Naive thymus-derived CD8-positive, alpha-beta T cell (primary cell): ENCODE results near the gene NAPSA. TPM values are rescaled to one million over a fixed set of nuclear protein-coding genes. Genes with fewer than 3 reads are reported as not detected.

Experiments
- ATAC-seq, 2 donors: fragments of 150-1000 bp; cut with Tn5 transposase in 1 of 2; sonication (Bioruptor Pico), chemical (Tn5 transposase) in 1 of 2; 1 replicate in 1 of 2; 2 replicates in 1 of 2; pipeline ENCODE4 v1.10.0; 2021; ENCODE audit warnings: mild to moderate bottlenecking in 2 of 2, moderate library complexity in 2 of 2
- POLR2A ChIA-PET: fragments of 350-600 bp; sonication (Branson Sonifier 250); formaldehyde crosslinking; loops from one replicate; lab custom pipeline; 2021; ENCODE audit warnings: antibody characterized with exemption; lab: Charles Lee
- DNase-seq, 10 donors: peaks; one replicate each; pipeline versions ENCODE4 v3.0.0 to v3.0.0-alpha.2; 2020 to 2022
- H3K27ac Mint-ChIP-seq, 10 donors: one replicate each; pipeline ENCODE4 v1.8.0; 2020 to 2022; ENCODE audit warnings: mild to moderate bottlenecking in 10 of 10, mixed read lengths in 10 of 10, moderate library complexity in 4 of 10, inconsistent platforms in 1 of 10
- H3K27me3 Mint-ChIP-seq, 5 donors: one replicate each; pipeline ENCODE4 v1.8.0; 2021 to 2022; ENCODE audit warnings: mixed read lengths in 5 of 5
- H3K36me3 Mint-ChIP-seq, 3 donors: one replicate each; pipeline ENCODE4 v1.8.0; 2020 to 2022; ENCODE audit warnings: mixed read lengths in 3 of 3, mild to moderate bottlenecking in 2 of 3, inconsistent platforms in 1 of 3
- H3K4me1 Mint-ChIP-seq, 4 donors: one replicate each; pipeline ENCODE4 v1.8.0; 2021 to 2022; ENCODE audit warnings: mixed read lengths in 4 of 4
- H3K4me3 Mint-ChIP-seq, 10 donors: one replicate each; pipeline ENCODE4 v1.8.0; 2020 to 2022; ENCODE audit warnings: mild to moderate bottlenecking in 10 of 10, mixed read lengths in 10 of 10, moderate library complexity in 6 of 10, inconsistent platforms in 1 of 10
- H3K9me3 Mint-ChIP-seq, 9 donors: one replicate each; pipeline ENCODE4 v1.8.0; 2020 to 2022; ENCODE audit warnings: mixed read lengths in 9 of 9, mild to moderate bottlenecking in 3 of 9, inconsistent platforms in 1 of 9, moderate library complexity in 1 of 9
- polyA plus RNA-seq, 3 donors: library from polyadenylated mRNA; unstranded; fragments of 300-500 nt; fragmentation: Illumina TruSeq; gene quantifications; one replicate each; pipeline ENCODE4 v1.2.3, GENCODE V29; 2021
- total RNA-seq, 8 experiments: library from RNA in 2 of 8; stranded (reverse) in 2 of 8; gene quantifications; one replicate each; pipeline ENCODE4 v1.2.3 and lab custom pipeline; 2021 to 2026

NAPSA gene
- total RNA-seq (1 to 10 TPM; 6.4 to 9.7 TPM), polyA plus RNA-seq (1 to 10 TPM in 2 of 3 donors, under 1 TPM in 1; 0.37 to 2.0 (median 1.3) TPM), total RNA-seq (lab: John Stamatoyannopoulos, UW) (1.4 to 5.2 (median 3.3) reads per million in 6 experiments)

- POLR2A ChIA-PET = interaction anchor here (1.6 to 1.9 kb wide), 2 partner anchors 10 to 13 kb away, joined by 4 to 7 read pairs; partner anchors contain the start of gene NR1H2
- no peaks in the 10 kb centered on the region for H3K9me3 Mint-ChIP-seq
- no peak for DNase-seq
- peak within 1 kb of the TSS; percentile 58 to 94 (median 87) for H3K27ac Mint-ChIP-seq
- no peak for ATAC-seq
- no peaks in the 10 kb centered on the region for H3K36me3 Mint-ChIP-seq
- peaks cover 32 to 71% (median 68%) of the 10 kb centered on the region in 4 donors for H3K4me1 Mint-ChIP-seq
- peaks cover 0 to 2% (median 0%) of the 10 kb centered on the region in 5 donors for H3K27me3 Mint-ChIP-seq
- peak within 1 kb of the TSS; percentile 26 to 84 (median 72) for H3K4me3 Mint-ChIP-seq
Observed at GRCh38 chr19:50365434-50366306, at the start of gene NAPSA. Gene NAPSA (minus strand): TSS chr19:50365639. CDS start chr19:50365621, 18 bp downstream.

GRCh38 chr19:50413531-50413930 lies 48.1 kb upstream of the NAPSA start:
- peaks cover 0 to under 1% (median 0%) of the 10 kb centered on the region in 5 donors for H3K27me3 Mint-ChIP-seq
- DNase-seq = no peak
- H3K4me3 Mint-ChIP-seq = no peak overlapping the region
- POLR2A ChIA-PET = interaction anchor here (0.8 kb wide), 1 partner anchor 1337 kb away, joined by 3 read pairs; no protein-coding TSS in a partner anchor
- no peak for ATAC-seq
- no peak overlapping the region for H3K27ac Mint-ChIP-seq
- H3K36me3 Mint-ChIP-seq = peaks cover 0 to 3% (median 0%) of the 10 kb centered on the region in 3 donors
- peaks cover 0 to 8% (median 3%) of the 10 kb centered on the region in 4 donors for H3K4me1 Mint-ChIP-seq
- H3K9me3 Mint-ChIP-seq = no peaks in the 10 kb centered on the region

- Mint-ChIP-seq H3K36me3 (peaks cover 0 to 3% (median 0%) of the 10 kb centered on the region in 3 donors), H3K9me3 (no peaks in the 10 kb centered on the region), H3K27me3 (no peaks in the 10 kb centered on the region), H3K4me1 (peaks cover 0 to 8% (median 3%) of the 10 kb centered on the region in 4 donors), H3K27ac (no peak overlapping the region), H3K4me3 (no peak overlapping the region)
- ATAC-seq = no peak
- POLR2A ChIA-PET = no interaction called here
- DNase-seq = no peak
Observed at GRCh38 chr19:50413096-50413495, 47.7 kb upstream of the NAPSA start.

GRCh38 chr19:50412419-50412818 lies 47.0 kb upstream of the NAPSA start:
- no peak for DNase-seq
- peak overlapping the region in 2 of 10 donors; percentile 47 to 59 for H3K27ac Mint-ChIP-seq

GRCh38 chr19:50410109-50410508 lies 44.7 kb upstream of the NAPSA start:
- Mint-ChIP-seq H3K27me3 (no peaks in the 10 kb centered on the region), H3K27ac (no peak overlapping the region), H3K4me1 (peaks cover 0 to 4% (median 2%) of the 10 kb centered on the region in 4 donors), H3K36me3 (peaks cover 0 to 13% (median 7%) of the 10 kb centered on the region in 3 donors), H3K9me3 (no peaks in the 10 kb centered on the region), H3K4me3 (no peak overlapping the region)
- no peak for DNase-seq
- POLR2A ChIA-PET = no interaction called here
- ATAC-seq = no peak

More at GRCh38 chr19:50412419-50412818, 47.0 kb upstream of the NAPSA start:
- Mint-ChIP-seq H3K4me1 (peaks cover 0 to 8% (median 3%) of the 10 kb centered on the region in 4 donors), H3K36me3 (peaks cover 0 to 3% (median 0%) of the 10 kb centered on the region in 3 donors), H3K4me3 (no peak overlapping the region), H3K27me3 (no peaks in the 10 kb centered on the region), H3K9me3 (no peaks in the 10 kb centered on the region)
- POLR2A ChIA-PET = interaction anchor here (0.6 to 1.1 kb wide), 2 partner anchors 14 to 28 kb away, joined by 3 to 7 read pairs; no protein-coding TSS in a partner anchor
- no peak for ATAC-seq

GRCh38 chr19:50409347-50409746 lies 43.9 kb upstream of the NAPSA start:
- Mint-ChIP-seq H3K9me3 (no peaks in the 10 kb centered on the region), H3K27ac (no peak overlapping the region), H3K27me3 (no peaks in the 10 kb centered on the region), H3K4me1 (peaks cover 0 to 2% (median under 1%) of the 10 kb centered on the region in 4 donors), H3K4me3 (no peak overlapping the region), H3K36me3 (peaks cover 0 to 19% (median 7%) of the 10 kb centered on the region in 3 donors)
- POLR2A ChIA-PET = interaction anchor here (0.6 kb wide), 1 partner anchor 53 kb away, joined by 3 read pairs; no protein-coding TSS in a partner anchor
- no peak for DNase-seq
- no peak for ATAC-seq

GRCh38 chr19:50406829-50407228 lies 41.4 kb upstream of the NAPSA start:
- H3K27me3 Mint-ChIP-seq = no peaks in the 10 kb centered on the region
- H3K9me3 Mint-ChIP-seq = no peaks in the 10 kb centered on the region
- ATAC-seq (no peak), DNase-seq (no peak)
- H3K27ac Mint-ChIP-seq = no peak overlapping the region
- peaks cover 0 to 2% (median 0%) of the 10 kb centered on the region in 4 donors for H3K4me1 Mint-ChIP-seq
- peaks cover 0 to 31% (median 7%) of the 10 kb centered on the region in 3 donors for H3K36me3 Mint-ChIP-seq
- H3K4me3 Mint-ChIP-seq = no peak overlapping the region
- POLR2A ChIA-PET = no interaction called here

GRCh38 chr19:50406156-50406820 lies 40.8 kb upstream of the NAPSA start:
- Mint-ChIP-seq H3K27ac (no peak overlapping the region), H3K4me3 (no peak overlapping the region), H3K4me1 (peaks cover 0 to 2% (median 0%) of the 10 kb centered on the region in 4 donors), H3K27me3 (no peaks in the 10 kb centered on the region), H3K9me3 (no peaks in the 10 kb centered on the region), H3K36me3 (peaks cover 0 to 31% (median 7%) of the 10 kb centered on the region in 3 donors)
- POLR2A ChIA-PET = no interaction called here
- DNase-seq (no peak), ATAC-seq (no peak)

- Mint-ChIP-seq H3K27ac (no peak overlapping the region), H3K27me3 (no peaks in the 10 kb centered on the region), H3K4me3 (no peak overlapping the region), H3K9me3 (no peaks in the 10 kb centered on the region), H3K36me3 (peaks cover 0 to 38% (median 9%) of the 10 kb centered on the region in 3 donors), H3K4me1 (peaks cover 0 to 8% (median 3%) of the 10 kb centered on the region in 4 donors)
- no peak for DNase-seq
- no peak for ATAC-seq
- POLR2A ChIA-PET = no interaction called here
Observed at GRCh38 chr19:50402544-50403301, 37.3 kb upstream of the NAPSA start.

- no peak for DNase-seq
- Mint-ChIP-seq H3K9me3 (no peaks in the 10 kb centered on the region), H3K27me3 (no peaks in the 10 kb centered on the region), H3K4me3 (no peak overlapping the region), H3K27ac (no peak overlapping the region), H3K4me1 (peaks cover 0 to 9% (median 5%) of the 10 kb centered on the region in 4 donors), H3K36me3 (peaks cover 0 to 37% (median 5%) of the 10 kb centered on the region in 3 donors)
- no peak for ATAC-seq
- POLR2A ChIA-PET = no interaction called here
Observed at GRCh38 chr19:50401605-50402450, 36.4 kb upstream of the NAPSA start.

- ATAC-seq = no peak
- Mint-ChIP-seq H3K9me3 (no peaks in the 10 kb centered on the region), H3K4me1 (peaks cover 0 to 9% (median 5%) of the 10 kb centered on the region in 4 donors), H3K27ac (peak overlapping the region in 3 of 10 donors; percentile 6 to 60 (median 35)), H3K4me3 (no peak overlapping the region), H3K27me3 (no peaks in the 10 kb centered on the region), H3K36me3 (peaks cover 0 to 29% (median 4%) of the 10 kb centered on the region in 3 donors)
- no peak for DNase-seq
- POLR2A ChIA-PET = no interaction called here
Observed at GRCh38 chr19:50399368-50399745, 33.9 kb upstream of the NAPSA start.
